GM10266 (cell line): ENCODE measurements around the gene MVB12B.

ENCODE experiments used
- DNase-seq: peaks from one replicate; pipeline ENCODE4 v3.0.0; 2012; ENCODE audit errors: extremely low spot score
- TF ChIP-seq, protein P1 (sequence below): IDR thresholded peaks from 2 replicates; pipeline ENCODE4 v1.5.1; 2012; ENCODE audit warnings: mild to moderate bottlenecking, low read depth; ENCODE audit not compliant: control insufficient read depth, insufficient read depth; ENCODE audit errors: missing control alignments

MVB12B gene

DNA sequence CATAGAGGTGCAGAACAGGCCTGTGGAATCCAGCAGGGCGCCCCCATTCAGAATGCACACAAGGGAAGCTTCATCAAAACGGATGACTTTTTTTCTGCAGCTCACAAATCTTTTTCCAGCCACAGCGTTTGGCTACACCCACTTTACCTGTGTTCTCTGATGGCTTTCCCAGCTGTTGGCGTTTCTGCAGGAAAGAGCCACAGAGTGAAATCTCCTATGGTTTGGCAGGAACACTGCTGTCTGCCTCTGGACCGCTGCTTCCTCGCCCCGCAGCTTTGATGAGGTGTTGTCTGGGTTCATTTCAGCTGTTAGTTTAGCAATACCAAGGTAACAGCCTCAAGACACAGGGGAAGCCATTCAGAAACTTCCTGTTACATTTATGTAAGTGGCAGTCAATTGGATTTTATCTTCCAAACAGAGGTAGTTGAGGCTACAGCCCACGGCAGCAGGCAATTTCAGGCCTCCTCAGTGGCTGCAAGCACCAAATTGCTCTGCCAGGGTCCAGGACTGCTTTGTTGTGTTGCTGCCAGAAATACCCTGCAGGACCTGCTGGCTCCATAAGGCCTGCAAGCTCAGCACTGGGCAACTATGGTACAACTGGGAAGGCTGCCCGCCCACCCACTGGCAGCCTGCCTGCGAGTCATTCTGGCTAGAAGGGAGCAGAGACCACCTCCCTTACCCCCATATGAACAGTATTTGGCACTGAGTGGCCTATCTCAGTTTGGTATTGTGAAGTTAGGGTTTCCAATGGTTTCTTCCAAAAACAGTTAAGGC lies 96.7 kb downstream of the MVB12B start:
- TF ChIP-seq, protein P1, sequence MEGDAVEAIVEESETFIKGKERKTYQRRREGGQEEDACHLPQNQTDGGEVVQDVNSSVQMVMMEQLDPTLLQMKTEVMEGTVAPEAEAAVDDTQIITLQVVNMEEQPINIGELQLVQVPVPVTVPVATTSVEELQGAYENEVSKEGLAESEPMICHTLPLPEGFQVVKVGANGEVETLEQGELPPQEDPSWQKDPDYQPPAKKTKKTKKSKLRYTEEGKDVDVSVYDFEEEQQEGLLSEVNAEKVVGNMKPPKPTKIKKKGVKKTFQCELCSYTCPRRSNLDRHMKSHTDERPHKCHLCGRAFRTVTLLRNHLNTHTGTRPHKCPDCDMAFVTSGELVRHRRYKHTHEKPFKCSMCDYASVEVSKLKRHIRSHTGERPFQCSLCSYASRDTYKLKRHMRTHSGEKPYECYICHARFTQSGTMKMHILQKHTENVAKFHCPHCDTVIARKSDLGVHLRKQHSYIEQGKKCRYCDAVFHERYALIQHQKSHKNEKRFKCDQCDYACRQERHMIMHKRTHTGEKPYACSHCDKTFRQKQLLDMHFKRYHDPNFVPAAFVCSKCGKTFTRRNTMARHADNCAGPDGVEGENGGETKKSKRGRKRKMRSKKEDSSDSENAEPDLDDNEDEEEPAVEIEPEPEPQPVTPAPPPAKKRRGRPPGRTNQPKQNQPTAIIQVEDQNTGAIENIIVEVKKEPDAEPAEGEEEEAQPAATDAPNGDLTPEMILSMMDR: no peak
- no peak for DNase-seq

- DNase-seq: no peak
- TF ChIP-seq, protein P1: no peak
These were observed 97.2 kb downstream of the MVB12B start for GRCh38 chr9:126423916-126424185.

DNA sequence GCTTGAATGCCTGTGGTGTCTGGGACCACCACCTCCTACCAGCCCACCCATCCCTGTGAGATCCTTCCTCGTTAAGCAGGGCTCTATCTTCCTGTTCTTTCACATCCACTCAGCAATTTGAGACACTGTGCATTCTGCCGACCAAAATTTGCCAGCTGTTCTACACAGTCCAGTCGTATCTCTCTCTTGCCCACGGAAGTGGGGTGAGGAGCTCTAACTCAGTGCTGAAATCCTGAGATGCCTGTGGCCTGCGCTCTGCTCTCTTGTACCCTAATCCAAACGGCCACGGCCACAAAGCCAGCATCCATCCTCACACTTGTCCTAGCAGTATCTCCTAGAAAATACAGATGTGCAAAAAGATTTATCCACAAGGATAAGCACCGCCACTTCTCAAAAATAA lies 97.9 kb downstream of the MVB12B start:
- TF ChIP-seq, protein P1: no peak
- no peak for DNase-seq

DNA sequence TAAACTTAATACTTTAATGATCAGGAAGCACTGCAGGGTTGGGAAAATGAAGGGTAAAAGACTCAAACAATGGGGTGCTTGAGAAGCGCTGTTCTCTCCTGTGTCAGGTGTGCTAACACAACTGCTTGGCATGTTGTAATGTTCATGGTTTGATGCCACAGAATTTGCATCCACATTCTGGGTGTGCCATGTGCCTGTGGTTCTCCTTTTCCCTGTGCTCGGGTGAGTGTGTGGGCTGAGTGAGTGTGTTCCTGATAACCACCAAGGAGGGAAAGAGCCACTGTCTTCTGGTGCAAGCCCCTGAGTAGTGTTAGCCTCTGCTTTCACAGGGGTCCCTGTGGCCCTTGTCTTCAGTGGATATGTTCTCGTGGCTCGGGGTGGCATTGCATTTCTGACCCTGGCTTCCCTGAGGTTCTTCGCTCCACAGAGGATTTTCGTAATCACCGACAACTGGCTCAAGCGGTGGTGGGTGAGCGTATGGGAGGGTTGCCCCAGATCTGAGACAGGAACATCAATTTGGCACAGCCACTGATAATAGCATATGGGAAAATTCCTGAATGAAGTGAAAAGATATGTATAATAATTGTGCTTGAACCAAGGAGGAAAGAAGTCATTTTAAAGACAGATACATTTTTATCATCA lies 102.0 kb downstream of the MVB12B start:
- TF ChIP-seq, protein P1: no peak
- no peak for DNase-seq

- DNase-seq: no peak
- TF ChIP-seq, protein P1: no peak
These were observed 102.6 kb downstream of the MVB12B start for GRCh38 chr9:126429190-126429589.

DNA sequence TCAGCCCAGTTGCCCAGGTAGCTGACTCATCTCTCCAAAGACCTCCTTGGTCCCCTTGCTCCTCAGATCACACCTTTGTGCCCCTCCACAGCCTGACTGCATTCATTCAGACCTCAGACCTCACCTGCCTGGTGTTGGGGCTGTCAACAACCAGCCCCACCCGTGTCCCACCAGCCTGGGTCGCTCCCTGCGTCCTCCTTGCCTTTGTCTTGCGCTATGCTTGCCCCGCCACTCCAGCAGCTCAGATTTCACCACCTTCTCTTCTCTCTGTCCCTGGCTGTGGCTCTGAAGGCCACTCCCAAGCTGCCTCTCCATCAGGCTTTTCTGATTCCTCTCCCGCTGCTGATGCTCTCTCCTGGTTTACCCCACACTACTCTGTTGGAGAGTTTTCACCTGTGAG lies 103.5 kb downstream of the MVB12B start:
- DNase-seq: no peak
- TF ChIP-seq, protein P1: no peak

DNA sequence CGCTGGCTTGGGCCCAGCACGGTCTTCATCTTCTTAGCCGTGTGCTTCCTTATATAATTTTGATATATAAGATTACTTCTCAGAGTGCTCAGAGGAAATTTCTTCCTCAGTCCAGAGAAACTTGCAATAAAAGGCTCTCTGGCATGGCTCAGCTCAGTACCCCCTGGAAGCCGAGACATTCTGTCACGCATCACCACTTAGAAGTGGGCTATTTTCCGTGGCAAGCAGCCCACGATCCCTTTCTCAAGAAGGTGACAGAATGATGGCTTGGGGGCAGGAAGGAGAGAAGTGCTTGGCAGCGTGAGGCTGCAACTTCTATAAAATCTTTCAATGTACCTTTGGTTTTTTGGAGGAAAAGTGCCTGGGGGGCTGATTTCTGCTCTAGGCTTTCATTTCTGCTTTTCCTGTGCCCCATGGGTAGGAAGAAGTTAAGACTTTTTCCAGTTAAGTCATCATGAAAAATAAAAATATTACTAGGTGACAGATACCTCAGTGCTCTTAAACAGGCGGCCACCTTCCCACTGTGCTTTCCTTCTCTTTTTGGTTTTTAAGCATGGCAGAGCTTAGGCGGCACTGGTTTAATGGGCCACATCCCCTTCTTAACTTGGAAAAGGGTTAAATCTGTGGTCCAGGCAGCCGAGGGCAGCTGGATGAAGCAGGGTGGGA lies 104.6 kb downstream of the MVB12B start:
- no peak for DNase-seq
- TF ChIP-seq, protein P1: no peak
